HG02798 (cell line): ENCODE results near the gene NDFIP2.
A peak's percentile ranks its signal among the peaks of the same experiment; 100 is the strongest.
"Not testable (repeated sequence)": the region's sequence is repeated elsewhere in the genome, so short reads cannot be mapped to it uniquely, and the experiment has no call there.

ENCODE experiments used
- ATAC-seq: cut with Tn5 transposase; IDR thresholded peaks from one replicate; pipeline ENCODE4 v1.9.1; 2021; ENCODE audit warnings: mild to moderate bottlenecking; ENCODE audit not compliant: unreplicated experiment, poor library complexity

Gene NDFIP2

GRCh38 chr13:79585033-79585432, 104.1 kb downstream of the NDFIP2 start:
- no peak for ATAC-seq

- no peak for ATAC-seq
Observed at GRCh38 chr13:79589603-79590393, 108.8 kb downstream of the NDFIP2 start.

- no peak for ATAC-seq
Observed at GRCh38 chr13:79590394-79590676, 109.4 kb downstream of the NDFIP2 start.

DNA sequence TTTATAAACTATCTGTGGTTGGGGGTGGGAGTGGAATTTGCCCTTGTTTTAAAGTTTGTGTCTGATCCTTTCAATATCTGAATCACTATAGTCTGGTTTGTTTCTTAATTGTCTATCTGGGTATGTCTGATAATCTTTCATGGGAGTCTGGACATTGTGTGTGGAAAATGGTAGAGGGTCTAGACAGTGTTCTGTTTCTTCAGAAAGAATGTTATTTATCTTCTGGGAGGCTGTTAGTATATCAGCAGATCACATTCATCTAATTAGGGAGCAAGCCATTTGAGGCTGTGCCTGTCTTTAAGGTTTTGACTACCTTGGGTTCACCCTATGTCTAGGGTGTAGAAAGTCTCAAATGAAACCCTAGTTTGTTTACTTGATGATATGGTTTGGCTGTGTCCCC, 110.5 kb downstream of the NDFIP2 start:
- ATAC-seq: no peak

DNA sequence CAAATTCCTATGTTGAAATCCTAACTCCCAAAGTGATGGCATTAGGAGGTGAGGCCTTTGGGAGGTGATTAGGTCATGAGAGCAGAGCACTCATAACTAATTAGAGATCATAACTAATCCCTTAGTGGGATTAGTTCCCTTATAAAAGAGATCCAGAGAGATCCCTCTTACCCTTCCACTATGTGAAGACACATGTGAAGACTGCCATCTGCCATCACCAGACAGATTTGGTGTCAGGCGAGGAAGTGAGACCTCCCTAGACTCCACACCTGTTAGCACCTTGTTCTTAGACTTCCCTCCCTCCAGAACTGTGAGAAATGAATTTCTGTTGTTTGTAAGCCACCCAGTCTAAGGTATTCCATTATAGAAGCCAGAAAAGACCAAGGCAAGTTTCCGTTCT, 112.2 kb downstream of the NDFIP2 start:
- ATAC-seq: no peak

DNA sequence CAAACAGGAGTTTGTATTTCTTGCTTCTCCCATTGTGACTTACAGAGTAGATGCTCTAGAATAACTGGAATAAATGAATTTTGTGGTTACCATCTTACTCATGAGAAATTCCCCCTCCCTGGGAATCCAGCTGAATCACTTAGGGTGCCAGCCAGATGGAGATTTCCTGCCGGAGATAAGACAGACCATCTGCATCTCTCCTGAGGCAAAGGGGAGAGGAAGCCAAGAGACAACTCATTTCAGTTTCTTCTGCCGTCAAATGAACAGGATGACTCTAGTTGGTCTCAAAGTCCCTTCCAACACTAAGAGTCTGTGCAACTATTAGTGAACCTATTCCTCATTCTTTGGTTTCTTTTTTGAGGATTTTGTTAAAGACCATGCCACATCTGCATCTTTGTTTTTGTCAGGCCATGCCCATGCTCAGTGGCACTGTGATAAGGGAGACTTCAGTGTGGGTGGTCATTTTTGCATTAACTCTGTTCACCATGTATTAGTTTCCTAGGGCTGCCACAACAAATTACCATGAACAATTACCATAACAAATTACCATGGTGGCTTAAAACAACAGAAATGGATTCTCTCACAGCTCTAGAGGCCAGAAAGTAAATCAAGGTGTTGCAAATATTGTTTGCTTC, 112.8 kb downstream of the NDFIP2 start:
- no peak for ATAC-seq

- not testable (repeated sequence) for ATAC-seq
Observed at GRCh38 chr13:79600146-79600545, 119.2 kb downstream of the NDFIP2 start.

- no peak for ATAC-seq
Observed at GRCh38 chr13:79602936-79603335, 122.0 kb downstream of the NDFIP2 start.

DNA sequence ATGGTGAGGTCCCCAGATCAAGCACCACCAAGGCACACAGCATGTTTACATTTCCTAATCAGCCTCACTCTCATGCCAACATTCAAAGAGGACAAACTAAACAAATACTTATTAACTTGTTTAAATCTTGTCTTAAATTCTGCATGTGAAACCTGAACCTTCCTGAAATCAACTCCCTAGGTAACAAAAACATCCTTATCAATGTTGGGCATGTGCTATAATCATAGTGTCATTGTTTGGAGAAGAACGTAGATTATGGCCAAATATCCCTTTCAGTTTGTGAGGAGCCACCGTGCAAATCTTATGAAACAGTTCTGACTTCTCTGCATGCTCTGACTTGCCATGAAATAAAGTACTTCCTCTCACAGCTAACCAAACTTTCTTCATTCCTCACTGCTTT, 123.8 kb downstream of the NDFIP2 start:
- ATAC-seq: peak; percentile 58
